GM12878 (cell line): ENCODE results near the gene NOC2L. TPM values are rescaled to one million over a fixed set of nuclear protein-coding genes. Genes with fewer than 3 reads are reported as not detected.
A peak's percentile ranks its signal among the peaks of the same experiment; 100 is the strongest.

Source experiments
- ATAC-seq: fragments of 200-7000 bp; cut with Tn5 transposase; 3 replicates; pipeline ENCODE4 v1.9.1; 2020; ENCODE audit warnings: mild to moderate bottlenecking, moderate library complexity
- BruUV-seq: library from RNA; stranded (reverse); fragments of 400-500 nt; replicated peaks from 2 replicates; lab custom pipeline; 2021; lab: Mats Ljungman, UMichigan
- CTCF ChIA-PET: fragments of 300-600 bp; sonication (Branson Sonifier 250); formaldehyde crosslinking; extraction: SDS; loops from one replicate; lab custom pipeline; 2021; ENCODE audit warnings: inconsistent platforms; lab: Yijun Ruan, JAX
- POLR2A ChIA-PET: fragments of 350-600 bp; formaldehyde crosslinking; extraction: SDS; loops from one replicate; lab custom pipeline; 2021; ENCODE audit warnings: inconsistent platforms; lab: Charles Lee
- RAD21 ChIA-PET: fragments of 300-600 bp; sonication (Branson Sonifier 250); formaldehyde crosslinking; loops from one replicate; lab custom pipeline; 2023; ENCODE audit warnings: antibody characterized with exemption; ENCODE audit not compliant: unreplicated experiment; lab: Charles Lee
- SMC1A ChIA-PET: fragments of 300-600 bp; sonication (Branson Sonifier 250); formaldehyde crosslinking; loops from one replicate; lab custom pipeline; 2023; ENCODE audit not compliant: unreplicated experiment, uncharacterized antibody; lab: Charles Lee
- DNase-seq: peaks from one replicate; pipeline ENCODE4 v3.0.0-alpha.2; 2011; ENCODE audit warnings: low read depth, low spot score
- FAIRE-seq: peaks from 3 replicates; lab custom pipeline; 2011; peaks lifted over from hg19 to GRCh38; lab: Jason Lieb, UNC
- H2AFZ ChIP-seq: 2 replicates; pipeline ENCODE4 v1.6.0; 2011; ENCODE audit warnings: low read depth, low read length, control low read depth; ENCODE audit not compliant: control insufficient read depth
- H3K27ac ChIP-seq: 2 replicates; pipeline ENCODE4 v1.5.1; 2011; ENCODE audit warnings: control low read depth; ENCODE audit not compliant: control insufficient read depth, insufficient read depth
- H3K27me3 ChIP-seq, 2 experiments: replicated peaks in 1 of 2; 2 replicates each; pipeline versions ENCODE4 v1.6.0 to v1.6.1; 2011; ENCODE audit warnings: low read length in 1 of 2; ENCODE audit not compliant: control insufficient read depth in 2 of 2, insufficient read depth in 2 of 2
- H3K36me3 ChIP-seq, 2 experiments: 2 replicates each; pipeline ENCODE4 v1.5.1; 2011; ENCODE audit warnings: low read length in 1 of 2; ENCODE audit not compliant: control insufficient read depth in 2 of 2, insufficient read depth in 2 of 2
- H3K4me1 ChIP-seq: 2 replicates; pipeline ENCODE4 v1.6.1; 2011; ENCODE audit warnings: mild to moderate bottlenecking, low read length, moderate library complexity, mixed read lengths; ENCODE audit not compliant: control insufficient read depth, insufficient read depth
- H3K4me2 ChIP-seq: 2 replicates; pipeline ENCODE4 v1.6.0; 2011; ENCODE audit warnings: control low read depth; ENCODE audit not compliant: control insufficient read depth, insufficient read depth
- H3K4me3 ChIP-seq: fragments of 200-600 bp; sonication (generic); 2 replicates; pipeline ENCODE4 v1.5.1; 2016
- H3K79me2 ChIP-seq: 2 replicates; pipeline ENCODE4 v1.6.0; 2011; ENCODE audit warnings: low read length; ENCODE audit not compliant: control insufficient read depth, insufficient read depth
- H3K9ac ChIP-seq: 2 replicates; pipeline ENCODE4 v1.8.0; 2011; ENCODE audit warnings: low read length, control low read depth, mixed read lengths; ENCODE audit not compliant: control insufficient read depth, insufficient read depth
- H3K9me3 ChIP-seq: replicated peaks from 3 replicates; pipeline ENCODE4 v1.5.1; 2011; ENCODE audit warnings: mild to moderate bottlenecking, low read length; ENCODE audit not compliant: control insufficient read depth, insufficient read depth
- H4K20me1 ChIP-seq: 2 replicates; pipeline ENCODE4 v1.6.0; 2011; ENCODE audit not compliant: control insufficient read depth, insufficient read depth
- BHLHE40 ChIP-seq, 2 experiments: fragments of 450-650 bp in 1 of 2; IDR thresholded peaks; 2 replicates each; pipeline ENCODE4 v1.6.1; 2011 to 2017; ENCODE audit warnings: low read depth in 2 of 2, borderline replicate concordance in 1 of 2, improper control_type of control experiment in 1 of 2, low read length in 1 of 2, mild to moderate bottlenecking in 1 of 2
- CHD1 ChIP-seq: IDR thresholded peaks from 2 replicates; pipeline ENCODE4 v1.6.1; 2012; ENCODE audit warnings: low read depth, low read length, improper control_type of control experiment
- HDAC6 ChIP-seq: fragments of 200-600 bp; sonication (generic); IDR thresholded peaks from one replicate; pipeline ENCODE4 v1.8.0; 2017; ENCODE audit warnings: antibody characterized with exemption; ENCODE audit not compliant: unreplicated experiment
- MYC ChIP-seq: IDR thresholded peaks from 2 replicates; pipeline ENCODE4 v1.6.1; 2011; ENCODE audit warnings: mild to moderate bottlenecking, low read length, moderate library complexity, inconsistent platforms; ENCODE audit not compliant: insufficient read depth, insufficient replicate concordance, insufficient read length, severe bottlenecking
- RAD21 ChIP-seq: IDR thresholded peaks from 2 replicates; pipeline ENCODE4 v1.6.1; 2011; ENCODE audit warnings: mild to moderate bottlenecking, low read depth, low read length, moderate library complexity; ENCODE audit not compliant: insufficient read depth
- SMC3 ChIP-seq: IDR thresholded peaks from 2 replicates; pipeline ENCODE4 v1.6.1; 2011; ENCODE audit warnings: low read length, improper control_type of control experiment, borderline replicate concordance
- SUZ12 ChIP-seq: fragments of 200-600 bp; sonication (generic); IDR thresholded peaks from one replicate; pipeline ENCODE4 v1.6.1; 2018; ENCODE audit warnings: antibody characterized with exemption, mild to moderate bottlenecking; ENCODE audit not compliant: unreplicated experiment
- TCF3 ChIP-seq: IDR thresholded peaks from 2 replicates; pipeline ENCODE4 v1.6.1; 2012; ENCODE audit warnings: low read depth, mild to moderate bottlenecking, low read length, borderline replicate concordance; ENCODE audit not compliant: insufficient read depth
- ZBTB11 ChIP-seq: fragments of 450-650 bp; formaldehyde crosslinking; IDR thresholded peaks from 2 replicates; pipeline ENCODE4 v1.5.0; 2022; ENCODE audit warnings: mild to moderate bottlenecking, missing genetic modification characterization
- WGBS: methylation state at CpG from one replicate; pipeline ENCODE4 v1.1.6; 2016; ENCODE audit warnings: low lambda C conversion rate; ENCODE audit not compliant: insufficient replicate concordance, insufficient coverage; ENCODE audit errors: missing lambda C conversion rate; 5-methylcytosine and 5-hydroxymethylcytosine counted together
- in situ Hi-C: fragments of 300-500 bp; cut with MboI; formaldehyde crosslinking; loops from 9 replicates; pipeline ENCODE4 v1.14.3; 2018; ENCODE audit warnings: mixed read lengths
- intact Hi-C: fragments of 100-400 bp; cut with micrococcal nuclease; formaldehyde crosslinking; loops from one replicate; pipeline ENCODE4 v1.14.2; 2022; ENCODE audit not compliant: unreplicated experiment
- polyA plus RNA-seq, 11 experiments: library from polyadenylated mRNA; depleted of rRNA in 4 of 11; unstranded in 6 of 11; stranded (reverse) in 5 of 11; fragments of >200 nt; fragmentation: Nextera tagmentation in 4 of 11; fragmentation: Illumina TruSeq in 1 of 11; extraction: Ambion mirVana in 4 of 11; extraction: Trizol in 1 of 11; gene quantifications; 1 replicate in 1 of 11; 2 replicates in 10 of 11; pipeline versions ENCODE4 v1.2.1 to v1.2.3, GENCODE V29; 2011 to 2016; ENCODE audit warnings: inconsistent platforms in 2 of 11, missing spikeins in 2 of 11, low read depth in 1 of 11
- total RNA-seq, 4 experiments: library from RNA; depleted of rRNA in 3 of 4; stranded (reverse); fragments of >200 nt in 3 of 4; fragmentation: Illumina TruSeq in 1 of 4; extraction: Trizol in 1 of 4; gene quantifications; 2 replicates each; pipeline versions ENCODE4 v1.2.1 to v1.2.3, GENCODE V29; 2013 to 2021

The NOC2L gene
- total and polyA plus RNA-seq, 10 of the 15 experiments (the other 5 are each of a cell fraction or from before 2014, with no cell fraction given) = 1.3 to 171 (median 64.3) TPM

DNA sequence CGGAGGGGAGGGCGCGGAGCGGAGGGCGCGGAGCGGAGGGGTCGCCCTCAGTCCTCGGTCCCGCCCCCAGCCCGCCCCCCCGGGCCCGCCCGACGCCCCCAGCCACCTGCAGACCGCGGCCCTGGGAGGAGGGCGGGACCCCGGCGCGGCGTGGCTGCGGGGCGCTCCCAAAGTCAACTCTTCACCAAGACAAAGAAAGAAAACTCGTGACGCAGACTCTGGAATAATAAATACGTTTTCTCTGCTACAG lies 39.6 kb upstream of the NOC2L start (continued):
- TF ChIP-seq HDAC6 = no peak
- TF ChIP-seq RAD21 = no peak
- TF ChIP-seq CHD1 = no peak
- TF ChIP-seq ZBTB11 (CRISPR knock-in tag) = no peak
- TF ChIP-seq MYC = no peak
- TF ChIP-seq TCF3 = no peak

GRCh38 chr1:997993-998744 lies 39.1 kb upstream of the NOC2L start:
- in situ Hi-C loops = no loop called here
- BruUV-seq = no TSS peak
- DNase-seq = no peak
- Histone ChIP-seq H3K36me3 (no peaks in the 10 kb centered on the region), H3K4me3 (no peak overlapping the region), H3K4me2 (no peak overlapping the region), H3K79me2 (no peaks in the 10 kb centered on the region), H3K9me3 (peaks cover 2% of the 10 kb centered on the region; the same call in 1 of the 3 replicates), H3K27me3 (peaks cover 0 to 17% of the 10 kb centered on the region in 2 experiments; a peak in 2 of 4 replicates), H3K27ac (no peak overlapping the region), H3K4me1 (peaks cover 17% of the 10 kb centered on the region), H2AFZ (no peak overlapping the region), H3K9ac (no peak overlapping the region), H4K20me1 (no peaks in the 10 kb centered on the region)
- CTCF ChIA-PET = interaction anchor here (1.1 kb wide), 1 partner anchor 14 kb away, joined by 3 read pairs; no protein-coding TSS in a partner anchor
- WGBS = 56% methylated on average over 45 of the region's 75 CpGs
- intact Hi-C loops = no loop called here
- no peak for TF ChIP-seq SMC3
- peak; percentile 61 for TF ChIP-seq SUZ12
- peak in 1 of 2 experiments; percentile 45; a peak in 1 of 4 replicates for TF ChIP-seq BHLHE40 (IDR thresholded peaks at IDR 0.05; ENCODE audit: borderline replicate concordance in 1 of 2, low read depth in 2 of 2, low read length in 1 of 2)
- RAD21 ChIA-PET = no interaction called here
- POLR2A ChIA-PET = no interaction called here
- FAIRE-seq = no peak
- SMC1A ChIA-PET = interaction anchor here (0.7 to 1.3 kb wide), 2 partner anchors 14 to 15 kb away, joined by 3 read pairs; partner anchors contain the start of gene ISG15
- no peak for ATAC-seq
